ENCODE data around the gene GATA6.

Gene GATA6

DNA sequence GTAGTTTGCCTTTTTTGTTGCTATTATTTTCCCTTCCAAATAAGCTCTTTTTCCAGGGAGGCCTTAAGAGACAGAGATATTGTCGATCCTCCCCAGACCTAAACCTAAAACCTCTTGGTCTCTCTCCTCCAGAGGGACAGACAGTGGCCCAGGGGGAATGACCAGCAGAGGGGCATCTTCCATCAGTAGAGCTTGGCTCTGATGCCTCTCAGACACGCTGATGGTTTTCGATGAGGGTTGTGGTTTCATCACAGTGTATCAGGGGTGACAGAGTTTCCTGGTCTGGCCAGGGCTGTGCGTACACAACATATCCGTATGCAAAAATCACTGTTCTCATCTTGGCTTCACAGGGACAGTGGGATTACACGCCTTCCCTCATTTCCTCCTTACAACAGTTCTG is 68.6 kb downstream of the GATA6 start:
- no peak for TF ChIP-seq EZH2phosphoT487 (conservative IDR thresholded peaks at IDR 0.05; ENCODE audit: low read length)
- no peak for TF ChIP-seq CTCF (IDR thresholded peaks at IDR 0.05; ENCODE audit: insufficient read depth, low read length, poor library complexity, severe bottlenecking)
- no peaks in the 10 kb centered on the region for H3K9me2 ChIP-seq (replicated peaks; ENCODE audit: insufficient read depth, low read length)
- no peaks in the 10 kb centered on the region for H3K79me2 ChIP-seq (ENCODE audit: insufficient read depth, low read length)
- H3K4me3 ChIP-seq (ENCODE audit: insufficient read depth, low read length, poor library complexity, severe bottlenecking) = no peak overlapping the region
- H3K36me3 ChIP-seq (ENCODE audit: low read length) = no peaks in the 10 kb centered on the region
- no peak overlapping the region for H3K27ac ChIP-seq (ENCODE audit: low read depth, low read length)
- H3F3A ChIP-seq (ENCODE audit: insufficient read depth) = no peaks in the 10 kb centered on the region
- no peaks in the 10 kb centered on the region for H3K27me3 ChIP-seq (ENCODE audit: low read length)
- no peak overlapping the region for H3K9ac ChIP-seq (ENCODE audit: low read length)
- H2AFZ ChIP-seq (ENCODE audit: low read depth, low read length, severe bottlenecking) = no peak overlapping the region
- H4K20me1 ChIP-seq (ENCODE audit: low read depth, low read length) = no peaks in the 10 kb centered on the region
- H3K4me2 ChIP-seq (ENCODE audit: low read depth, low read length, poor library complexity, severe bottlenecking) = no peak overlapping the region
- H3K9me3 ChIP-seq (ENCODE audit: insufficient read depth, low read length) = no peaks in the 10 kb centered on the region

DNA sequence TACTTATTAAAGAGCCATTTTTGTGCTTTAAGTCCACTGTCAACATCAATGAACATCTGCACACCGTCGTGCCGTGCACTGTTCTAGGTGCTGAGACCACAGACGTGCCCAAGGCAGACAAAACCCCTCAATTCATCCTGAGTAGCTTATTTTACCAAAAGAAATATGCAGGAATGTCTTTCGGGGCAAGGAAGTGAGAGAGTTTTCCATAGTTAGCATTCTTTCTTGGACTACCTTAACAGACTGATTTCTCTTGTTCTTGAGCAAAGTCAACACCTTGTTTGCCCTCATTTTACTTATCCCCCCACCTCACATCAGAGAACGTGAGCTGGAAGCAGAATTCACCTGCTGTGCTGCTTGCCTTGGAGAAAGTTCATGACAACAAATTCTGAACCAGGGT is 69.3 kb downstream of the GATA6 start:
- no peak overlapping the region for H3K9ac ChIP-seq (ENCODE audit: low read length)
- no peaks in the 10 kb centered on the region for H3K36me3 ChIP-seq (ENCODE audit: low read length)
- H3F3A ChIP-seq (ENCODE audit: insufficient read depth) = no peaks in the 10 kb centered on the region
- H3K27ac ChIP-seq (ENCODE audit: low read depth, low read length) = no peak overlapping the region
- no peaks in the 10 kb centered on the region for H3K9me3 ChIP-seq (ENCODE audit: insufficient read depth, low read length)
- no peak overlapping the region for H3K4me3 ChIP-seq (ENCODE audit: insufficient read depth, low read length, poor library complexity, severe bottlenecking)
- no peaks in the 10 kb centered on the region for H4K20me1 ChIP-seq (ENCODE audit: low read depth, low read length)
- no peak overlapping the region for H3K4me2 ChIP-seq (ENCODE audit: low read depth, low read length, poor library complexity, severe bottlenecking)
- no peaks in the 10 kb centered on the region for H3K9me2 ChIP-seq (replicated peaks; ENCODE audit: insufficient read depth, low read length)
- H2AFZ ChIP-seq (ENCODE audit: low read depth, low read length, severe bottlenecking) = no peak overlapping the region
- TF ChIP-seq EZH2phosphoT487 (conservative IDR thresholded peaks at IDR 0.05; ENCODE audit: low read length) = no peak
- no peak for TF ChIP-seq CTCF (IDR thresholded peaks at IDR 0.05; ENCODE audit: insufficient read depth, low read length, poor library complexity, severe bottlenecking)
- no peaks in the 10 kb centered on the region for H3K79me2 ChIP-seq (ENCODE audit: insufficient read depth, low read length)
- H3K27me3 ChIP-seq (ENCODE audit: low read length) = no peaks in the 10 kb centered on the region

DNA sequence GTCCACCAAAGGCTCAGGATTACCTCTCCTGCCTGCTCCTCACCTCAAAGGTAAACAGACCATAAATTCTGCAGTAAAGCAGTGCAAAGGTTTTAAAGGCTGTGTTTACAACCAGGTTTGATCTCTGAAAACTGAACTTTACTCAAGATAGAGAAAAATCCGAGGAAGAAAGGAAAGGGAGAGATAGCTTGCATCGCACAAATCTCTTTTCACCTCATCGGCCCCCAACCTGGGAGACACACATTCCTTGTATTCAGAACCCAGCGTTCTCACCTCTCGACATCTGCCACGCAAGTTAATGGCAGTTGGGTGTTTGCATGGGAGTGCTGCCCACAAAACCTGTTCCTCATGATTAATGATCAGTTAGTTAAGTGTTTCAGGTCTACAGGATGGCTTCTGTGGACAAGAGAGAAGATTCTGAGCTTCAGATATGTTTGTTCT is 72.6 kb downstream of the GATA6 start:
- Histone ChIP-seq H3K9ac (ENCODE audit: low read length) (no peak overlapping the region), H4K20me1 (ENCODE audit: low read depth, low read length) (no peaks in the 10 kb centered on the region), H2AFZ (ENCODE audit: low read depth, low read length, severe bottlenecking) (no peak overlapping the region), H3K9me2 (replicated peaks; ENCODE audit: insufficient read depth, low read length) (no peaks in the 10 kb centered on the region), H3K27ac (ENCODE audit: low read depth, low read length) (no peak overlapping the region), H3K9me3 (ENCODE audit: insufficient read depth, low read length) (no peaks in the 10 kb centered on the region), H3K36me3 (ENCODE audit: low read length) (no peaks in the 10 kb centered on the region), H3K4me2 (ENCODE audit: low read depth, low read length, poor library complexity, severe bottlenecking) (no peak overlapping the region), H3F3A (ENCODE audit: insufficient read depth) (no peaks in the 10 kb centered on the region), H3K79me2 (ENCODE audit: insufficient read depth, low read length) (no peaks in the 10 kb centered on the region), H3K4me3 (ENCODE audit: insufficient read depth, low read length, poor library complexity, severe bottlenecking) (no peak overlapping the region), H3K27me3 (ENCODE audit: low read length) (no peaks in the 10 kb centered on the region)
- TF ChIP-seq EZH2phosphoT487 (conservative IDR thresholded peaks at IDR 0.05; ENCODE audit: low read length) (no peak), CTCF (IDR thresholded peaks at IDR 0.05; ENCODE audit: insufficient read depth, low read length, poor library complexity, severe bottlenecking) (no peak)
